Activated CD8-positive, alpha-beta memory T cell treated with anti-CD3 and anti-CD28 coated beads for 24 hours (primary cell): ENCODE data around the gene GADL1.

ENCODE experiments used
- DNase-seq: peaks from one replicate; pipeline ENCODE4 v3.0.0-alpha.2; 2020

GADL1 gene

GRCh38 chr3:30894521-30895251 is at the start of gene GADL1:
GADL1 (minus strand) TSS chr3:30894661; CDS start chr3:30894614, 47 bp downstream.
- peak; percentile 60 for DNase-seq

GRCh38 chr3:30944124-30944523 is 49.7 kb upstream of the GADL1 start:
- no peak for DNase-seq

- DNase-seq = no peak
Observed at GRCh38 chr3:30943206-30943605, 48.7 kb upstream of the GADL1 start.

- DNase-seq = no peak
Observed at GRCh38 chr3:30941342-30941741, 46.9 kb upstream of the GADL1 start.

GRCh38 chr3:30940740-30941139 is 46.3 kb upstream of the GADL1 start:
- DNase-seq = no peak

- no peak for DNase-seq
Observed at GRCh38 chr3:30934208-30934550, 39.7 kb upstream of the GADL1 start.

- no peak for DNase-seq
Observed at GRCh38 chr3:30933478-30934207, 39.2 kb upstream of the GADL1 start.

GRCh38 chr3:30932513-30933098 is 38.1 kb upstream of the GADL1 start:
- DNase-seq = no peak

GRCh38 chr3:30924763-30925162 is 30.3 kb upstream of the GADL1 start:
- no peak for DNase-seq

- no peak for DNase-seq
Observed at GRCh38 chr3:30919564-30919963, 25.1 kb upstream of the GADL1 start.

- DNase-seq = no peak
Observed at GRCh38 chr3:30918761-30919160, 24.3 kb upstream of the GADL1 start.

GRCh38 chr3:30915782-30916181 is 21.3 kb upstream of the GADL1 start:
- DNase-seq = no peak

- no peak for DNase-seq
Observed at GRCh38 chr3:30914696-30915095, 20.2 kb upstream of the GADL1 start.

- no peak for DNase-seq
Observed at GRCh38 chr3:30913176-30913575, 18.7 kb upstream of the GADL1 start.

- DNase-seq = no peak
Observed at GRCh38 chr3:30912301-30912700, 17.8 kb upstream of the GADL1 start.

GRCh38 chr3:30908456-30909037 is 14.1 kb upstream of the GADL1 start:
- DNase-seq = no peak

- no peak for DNase-seq
Observed at GRCh38 chr3:30904996-30905395, 10.5 kb upstream of the GADL1 start.

GRCh38 chr3:30895329-30895728 is 868 bp upstream of the GADL1 start:
- no peak for DNase-seq

GRCh38 chr3:30893678-30894325 is 659 bp downstream of the GADL1 start:
- no peak for DNase-seq

GRCh38 chr3:30890907-30891306 is 3.6 kb downstream of the GADL1 start:
- no peak for DNase-seq

- no peak for DNase-seq
Observed at GRCh38 chr3:30886888-30887287, 7.6 kb downstream of the GADL1 start.

GRCh38 chr3:30878862-30879261 is 15.6 kb downstream of the GADL1 start:
- DNase-seq = no peak

GRCh38 chr3:30875505-30875904 is 19.0 kb downstream of the GADL1 start:
- DNase-seq = no peak
